ENCODE results near the gene CDON. TPM values are rescaled to one million over a fixed set of nuclear protein-coding genes. Genes with fewer than 3 reads are reported as not detected.

Gene CDON
- total RNA-seq, 2 experiments from 2014 or later = 3.2 to 4.0 TPM

DNA sequence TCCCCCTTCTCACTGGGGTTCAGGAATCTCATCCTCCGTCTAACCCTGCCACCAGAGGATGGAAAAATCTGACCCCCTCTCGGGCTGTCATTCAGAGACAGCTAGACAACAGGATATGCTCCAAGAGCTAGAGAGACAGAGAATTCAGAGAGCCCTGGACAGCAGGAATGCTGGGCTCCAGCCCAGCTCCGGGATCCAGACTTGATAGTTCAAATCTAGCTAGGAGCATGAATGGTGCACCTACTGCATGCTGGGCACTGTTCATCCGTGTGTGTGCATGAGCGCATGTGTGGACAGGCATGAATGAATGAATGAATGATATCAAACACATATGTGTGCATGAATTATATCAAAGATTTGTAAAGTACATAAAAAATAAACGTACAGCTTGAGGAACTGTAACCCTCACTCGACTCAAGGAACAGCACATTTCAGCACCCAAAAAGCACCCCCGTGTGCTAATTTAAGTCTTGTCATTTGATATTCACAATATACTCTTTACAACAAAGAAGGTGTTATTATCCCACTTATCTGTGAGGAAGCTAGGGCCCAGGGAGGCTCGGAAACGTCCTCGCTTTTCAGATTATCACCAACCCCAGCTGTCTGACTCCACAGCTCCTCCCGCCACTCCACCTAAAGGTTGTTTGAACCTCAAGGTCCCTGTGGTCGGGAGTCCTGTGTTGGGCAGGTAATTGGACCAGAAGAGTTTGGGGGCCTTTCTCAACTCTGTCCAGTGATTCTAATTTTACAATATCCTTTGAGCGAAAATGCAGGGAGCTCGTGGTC, 117.5 kb downstream of the CDON start:
- DNase-seq (no peak), ATAC-seq (no peak)
- peaks cover 2% of the 10 kb centered on the region for H3K27me3 Mint-ChIP-seq
- peaks cover 4% of the 10 kb centered on the region for H3K4me1 Mint-ChIP-seq (ENCODE audit: low read depth)
- CTCF ChIA-PET = interaction anchor here (2.0 to 4.1 kb wide), 2 partner anchors 134 to 248 kb away, joined by 4 to 30 read pairs; no protein-coding TSS in a partner anchor
- no peaks in the 10 kb centered on the region for H3K36me3 Mint-ChIP-seq (ENCODE audit: low read depth)
- POLR2A ChIA-PET = interaction anchor here (0.6 kb wide), 1 partner anchor 48 kb away, joined by 3 read pairs; no protein-coding TSS in a partner anchor
- H3K27ac Mint-ChIP-seq = no peak overlapping the region
- no peaks in the 10 kb centered on the region for H3K9me3 Mint-ChIP-seq
- H3K4me3 Mint-ChIP-seq = no peak overlapping the region
- TF ChIP-seq, protein P1, sequence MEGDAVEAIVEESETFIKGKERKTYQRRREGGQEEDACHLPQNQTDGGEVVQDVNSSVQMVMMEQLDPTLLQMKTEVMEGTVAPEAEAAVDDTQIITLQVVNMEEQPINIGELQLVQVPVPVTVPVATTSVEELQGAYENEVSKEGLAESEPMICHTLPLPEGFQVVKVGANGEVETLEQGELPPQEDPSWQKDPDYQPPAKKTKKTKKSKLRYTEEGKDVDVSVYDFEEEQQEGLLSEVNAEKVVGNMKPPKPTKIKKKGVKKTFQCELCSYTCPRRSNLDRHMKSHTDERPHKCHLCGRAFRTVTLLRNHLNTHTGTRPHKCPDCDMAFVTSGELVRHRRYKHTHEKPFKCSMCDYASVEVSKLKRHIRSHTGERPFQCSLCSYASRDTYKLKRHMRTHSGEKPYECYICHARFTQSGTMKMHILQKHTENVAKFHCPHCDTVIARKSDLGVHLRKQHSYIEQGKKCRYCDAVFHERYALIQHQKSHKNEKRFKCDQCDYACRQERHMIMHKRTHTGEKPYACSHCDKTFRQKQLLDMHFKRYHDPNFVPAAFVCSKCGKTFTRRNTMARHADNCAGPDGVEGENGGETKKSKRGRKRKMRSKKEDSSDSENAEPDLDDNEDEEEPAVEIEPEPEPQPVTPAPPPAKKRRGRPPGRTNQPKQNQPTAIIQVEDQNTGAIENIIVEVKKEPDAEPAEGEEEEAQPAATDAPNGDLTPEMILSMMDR (IDR thresholded peaks at IDR 0.05) = no peak
- intact Hi-C loops (cut with micrococcal nuclease) = no loop called here

GRCh38 chr11:125944350-125945010, 118.2 kb downstream of the CDON start:
- Mint-ChIP-seq H3K36me3 (ENCODE audit: low read depth) (no peaks in the 10 kb centered on the region), H3K4me1 (ENCODE audit: low read depth) (peaks cover 4% of the 10 kb centered on the region), H3K9me3 (no peaks in the 10 kb centered on the region), H3K27ac (no peak overlapping the region), H3K27me3 (peaks cover 2% of the 10 kb centered on the region), H3K4me3 (no peak overlapping the region)
- no peak for ATAC-seq
- intact Hi-C loops (cut with micrococcal nuclease) = no loop called here
- TF ChIP-seq, protein P1 (IDR thresholded peaks at IDR 0.05) = no peak
- no peak for DNase-seq
- ChIA-PET CTCF (interaction anchor here (2.0 to 4.1 kb wide), 2 partner anchors 135 to 249 kb away, joined by 4 to 30 read pairs; no protein-coding TSS in a partner anchor), POLR2A (no interaction called here)

GRCh38 chr11:125943661-125944349, 118.9 kb downstream of the CDON start:
- Mint-ChIP-seq H3K27ac (no peak overlapping the region), H3K27me3 (peaks cover 2% of the 10 kb centered on the region), H3K4me1 (ENCODE audit: low read depth) (peaks cover 6% of the 10 kb centered on the region), H3K4me3 (no peak overlapping the region), H3K9me3 (no peaks in the 10 kb centered on the region), H3K36me3 (ENCODE audit: low read depth) (no peaks in the 10 kb centered on the region)
- no peak for ATAC-seq
- DNase-seq = no peak
- POLR2A ChIA-PET = no interaction called here
- intact Hi-C loops (cut with micrococcal nuclease) = no loop called here
- TF ChIP-seq, protein P1 (IDR thresholded peaks at IDR 0.05) = no peak
- CTCF ChIA-PET = interaction anchor here (0.6 to 4.1 kb wide), 6 partner anchors 7 to 250 kb away, joined by 3 to 30 read pairs (median 4); no protein-coding TSS in a partner anchor

DNA sequence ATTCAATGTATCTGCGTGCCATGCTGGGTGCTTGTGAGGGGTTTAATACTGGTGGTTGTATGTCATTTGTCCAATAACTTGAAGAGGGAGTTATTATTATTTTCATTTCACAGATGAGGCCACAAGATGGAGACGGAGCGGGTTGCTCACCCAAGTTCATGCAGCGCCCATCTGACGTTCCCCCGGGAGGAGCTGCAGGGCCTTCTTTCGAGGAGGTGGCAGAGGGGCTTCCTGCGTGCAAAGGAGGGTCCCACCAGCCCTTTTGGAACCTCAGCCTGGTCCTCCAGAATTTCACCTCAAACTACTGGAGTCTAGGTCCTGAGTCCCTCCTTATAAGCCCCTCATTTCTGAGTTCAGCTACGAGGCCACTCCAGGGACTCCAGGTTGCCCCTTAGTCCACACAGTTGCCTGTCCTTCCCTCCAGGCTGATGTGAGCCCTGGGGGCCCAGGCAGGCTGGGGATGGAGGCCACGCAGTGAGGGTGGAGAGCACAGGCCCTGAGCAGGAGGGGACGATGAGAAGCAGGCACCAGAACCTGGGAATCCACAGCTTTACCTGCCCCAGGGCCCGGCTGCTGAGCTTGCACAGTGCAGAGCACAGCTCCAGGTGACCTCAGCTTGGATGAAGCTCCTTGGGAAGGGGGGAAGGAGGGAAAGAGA, 119.8 kb downstream of the CDON start:
- no peak overlapping the region for H3K4me3 Mint-ChIP-seq
- peaks cover 7% of the 10 kb centered on the region for H3K4me1 Mint-ChIP-seq (ENCODE audit: low read depth)
- no peaks in the 10 kb centered on the region for H3K36me3 Mint-ChIP-seq (ENCODE audit: low read depth)
- DNase-seq (no peak), ATAC-seq (no peak)
- peaks cover 2% of the 10 kb centered on the region for H3K27me3 Mint-ChIP-seq
- intact Hi-C loops (cut with micrococcal nuclease) = no loop called here
- CTCF ChIA-PET = interaction anchor here (0.6 to 4.1 kb wide), 11 partner anchors 8 to 260 kb away, joined by 3 to 30 read pairs (median 3); no protein-coding TSS in a partner anchor
- no peak overlapping the region for H3K27ac Mint-ChIP-seq
- no peaks in the 10 kb centered on the region for H3K9me3 Mint-ChIP-seq
- TF ChIP-seq, protein P1 (IDR thresholded peaks at IDR 0.05) = no peak
- POLR2A ChIA-PET = no interaction called here
